Calu3 (cell line): ENCODE results near the gene SERAC1. TPM values are rescaled to one million over a fixed set of nuclear protein-coding genes. Genes with fewer than 3 reads are reported as not detected.

Source experiments
- BruUV-seq: library from RNA; stranded (reverse); fragments of 400-500 nt; replicated peaks from 2 replicates; lab custom pipeline; 2021; lab: Mats Ljungman, UMichigan
- CTCF ChIA-PET: fragments of 300-600 bp; sonication (Branson Sonifier 250); formaldehyde crosslinking; loops from one replicate; lab custom pipeline; 2022; ENCODE audit warnings: antibody characterized with exemption; lab: Charles Lee
- DNase-seq: peaks from one replicate; pipeline ENCODE4 v3.0.0; 2022
- H3K27ac Mint-ChIP-seq: one replicate; pipeline ENCODE4 v1.8.0; 2022; ENCODE audit warnings: mixed read lengths; ENCODE audit not compliant: unreplicated experiment
- H3K27me3 Mint-ChIP-seq: one replicate; pipeline ENCODE4 v1.8.0; 2022; ENCODE audit warnings: mixed read lengths; ENCODE audit not compliant: unreplicated experiment
- H3K36me3 Mint-ChIP-seq: one replicate; pipeline ENCODE4 v1.8.0; 2022; ENCODE audit warnings: mild to moderate bottlenecking, moderate library complexity, mixed read lengths; ENCODE audit not compliant: insufficient read depth, unreplicated experiment
- H3K4me1 Mint-ChIP-seq: one replicate; pipeline ENCODE4 v1.8.0; 2022; ENCODE audit warnings: mild to moderate bottlenecking, low read depth, mixed read lengths; ENCODE audit not compliant: unreplicated experiment
- H3K4me3 Mint-ChIP-seq: one replicate; pipeline ENCODE4 v1.8.0; 2022; ENCODE audit warnings: mild to moderate bottlenecking, low read depth, moderate library complexity, mixed read lengths; ENCODE audit not compliant: unreplicated experiment
- H3K9me3 Mint-ChIP-seq: one replicate; pipeline ENCODE4 v1.8.0; 2022; ENCODE audit warnings: low read depth, mixed read lengths; ENCODE audit not compliant: unreplicated experiment
- intact Hi-C: fragments of 100-400 bp; cut with micrococcal nuclease; formaldehyde crosslinking; loops from one replicate; pipeline ENCODE4 v1.10.0; 2022; ENCODE audit not compliant: unreplicated experiment
- total RNA-seq: library from RNA; stranded (reverse); gene quantifications from 2 replicates; pipeline ENCODE4 v1.2.3, GENCODE V29; 2022
- TF ChIP-seq, protein P1 (sequence below): fragments of 200-600 bp; IDR thresholded peaks from one replicate; pipeline ENCODE4 v1.8.0; 2022; ENCODE audit warnings: antibody characterized with exemption; ENCODE audit not compliant: unreplicated experiment

The SERAC1 gene
- total RNA-seq, 1 experiment from 2014 or later: 5.5 TPM

DNA sequence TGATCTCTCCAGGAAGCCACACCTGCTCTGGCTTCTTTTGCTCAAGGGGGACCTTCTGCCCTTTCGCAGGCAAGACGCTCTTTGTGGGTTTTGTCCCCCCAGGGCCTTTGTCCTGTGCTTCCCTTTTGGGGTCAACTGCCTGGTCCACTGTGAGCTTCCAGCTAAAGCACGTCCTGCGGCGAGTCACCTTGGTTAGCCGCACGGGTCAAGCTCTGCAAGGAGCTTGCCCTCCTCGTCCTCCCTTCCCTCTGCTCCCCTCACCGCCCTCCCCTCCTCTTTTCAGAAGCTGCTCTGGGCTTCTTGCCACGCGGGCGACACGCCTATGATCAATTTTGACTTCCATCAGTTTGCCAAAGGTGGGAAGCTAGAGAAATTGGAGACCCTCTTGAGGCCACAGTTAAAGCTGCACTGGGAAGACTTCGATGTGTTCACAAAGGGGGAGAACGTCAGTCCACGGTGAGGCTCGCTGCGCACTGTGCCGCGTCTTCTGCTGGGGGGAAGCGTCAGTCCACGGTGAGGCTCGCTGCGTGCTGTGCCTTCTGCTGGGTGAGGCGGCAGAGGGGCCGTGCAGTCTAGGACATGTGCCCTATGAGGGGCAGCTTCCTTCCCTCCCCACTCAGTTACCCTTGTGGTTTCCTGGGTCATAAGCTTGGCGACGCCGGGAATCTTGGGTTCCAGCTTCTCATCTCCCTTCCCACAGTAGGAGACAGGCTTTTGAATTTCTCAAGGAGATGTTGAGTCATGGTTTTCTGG is 106.2 kb downstream of the SERAC1 start:
- H3K4me3 Mint-ChIP-seq: no peak overlapping the region
- TF ChIP-seq, protein P1, sequence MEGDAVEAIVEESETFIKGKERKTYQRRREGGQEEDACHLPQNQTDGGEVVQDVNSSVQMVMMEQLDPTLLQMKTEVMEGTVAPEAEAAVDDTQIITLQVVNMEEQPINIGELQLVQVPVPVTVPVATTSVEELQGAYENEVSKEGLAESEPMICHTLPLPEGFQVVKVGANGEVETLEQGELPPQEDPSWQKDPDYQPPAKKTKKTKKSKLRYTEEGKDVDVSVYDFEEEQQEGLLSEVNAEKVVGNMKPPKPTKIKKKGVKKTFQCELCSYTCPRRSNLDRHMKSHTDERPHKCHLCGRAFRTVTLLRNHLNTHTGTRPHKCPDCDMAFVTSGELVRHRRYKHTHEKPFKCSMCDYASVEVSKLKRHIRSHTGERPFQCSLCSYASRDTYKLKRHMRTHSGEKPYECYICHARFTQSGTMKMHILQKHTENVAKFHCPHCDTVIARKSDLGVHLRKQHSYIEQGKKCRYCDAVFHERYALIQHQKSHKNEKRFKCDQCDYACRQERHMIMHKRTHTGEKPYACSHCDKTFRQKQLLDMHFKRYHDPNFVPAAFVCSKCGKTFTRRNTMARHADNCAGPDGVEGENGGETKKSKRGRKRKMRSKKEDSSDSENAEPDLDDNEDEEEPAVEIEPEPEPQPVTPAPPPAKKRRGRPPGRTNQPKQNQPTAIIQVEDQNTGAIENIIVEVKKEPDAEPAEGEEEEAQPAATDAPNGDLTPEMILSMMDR: no peak
- CTCF ChIA-PET: interaction anchor here (1.5 kb wide), 1 partner anchor 10 kb away, joined by 8 read pairs; no protein-coding TSS in a partner anchor
- intact Hi-C loops: no loop called here
- H3K36me3 Mint-ChIP-seq: peaks cover 32% of the 10 kb centered on the region
- no TSS peak for BruUV-seq
- H3K27ac Mint-ChIP-seq: no peak overlapping the region
- no peak for DNase-seq
- no peaks in the 10 kb centered on the region for H3K9me3 Mint-ChIP-seq
- H3K4me1 Mint-ChIP-seq: peaks cover 25% of the 10 kb centered on the region
- H3K27me3 Mint-ChIP-seq: no peaks in the 10 kb centered on the region

DNA sequence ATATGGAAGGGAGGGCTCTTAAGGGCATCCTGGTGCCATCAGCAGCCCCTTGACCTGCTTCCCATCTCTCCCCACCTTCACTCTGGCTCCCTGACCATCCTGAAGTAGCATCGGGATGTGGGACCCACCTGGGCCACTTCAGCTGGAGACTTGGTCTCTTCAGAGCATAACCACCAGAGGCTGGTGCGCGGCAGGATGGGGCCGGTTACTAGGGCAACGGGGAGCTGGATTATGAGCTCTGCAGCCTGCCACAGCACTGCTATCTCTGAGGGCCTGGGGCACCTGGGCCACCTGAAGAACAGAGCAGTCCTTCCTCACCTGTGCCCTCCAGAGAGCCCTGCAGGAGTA is 106.7 kb downstream of the SERAC1 start:
- no peaks in the 10 kb centered on the region for H3K27me3 Mint-ChIP-seq
- H3K36me3 Mint-ChIP-seq: peaks cover 32% of the 10 kb centered on the region
- H3K4me3 Mint-ChIP-seq: no peak overlapping the region
- intact Hi-C loops: no loop called here
- H3K4me1 Mint-ChIP-seq: peaks cover 26% of the 10 kb centered on the region
- H3K9me3 Mint-ChIP-seq: no peaks in the 10 kb centered on the region
- TF ChIP-seq, protein P1: no peak
- H3K27ac Mint-ChIP-seq: peak overlapping the region; percentile 99
- no peak for DNase-seq
- BruUV-seq: no TSS peak
- CTCF ChIA-PET: interaction anchor here (1.1 to 1.9 kb wide), 4 partner anchors 11 to 80 kb away, joined by 3 to 8 read pairs (median 6); partner anchors contain the start of gene SYNJ2

DNA sequence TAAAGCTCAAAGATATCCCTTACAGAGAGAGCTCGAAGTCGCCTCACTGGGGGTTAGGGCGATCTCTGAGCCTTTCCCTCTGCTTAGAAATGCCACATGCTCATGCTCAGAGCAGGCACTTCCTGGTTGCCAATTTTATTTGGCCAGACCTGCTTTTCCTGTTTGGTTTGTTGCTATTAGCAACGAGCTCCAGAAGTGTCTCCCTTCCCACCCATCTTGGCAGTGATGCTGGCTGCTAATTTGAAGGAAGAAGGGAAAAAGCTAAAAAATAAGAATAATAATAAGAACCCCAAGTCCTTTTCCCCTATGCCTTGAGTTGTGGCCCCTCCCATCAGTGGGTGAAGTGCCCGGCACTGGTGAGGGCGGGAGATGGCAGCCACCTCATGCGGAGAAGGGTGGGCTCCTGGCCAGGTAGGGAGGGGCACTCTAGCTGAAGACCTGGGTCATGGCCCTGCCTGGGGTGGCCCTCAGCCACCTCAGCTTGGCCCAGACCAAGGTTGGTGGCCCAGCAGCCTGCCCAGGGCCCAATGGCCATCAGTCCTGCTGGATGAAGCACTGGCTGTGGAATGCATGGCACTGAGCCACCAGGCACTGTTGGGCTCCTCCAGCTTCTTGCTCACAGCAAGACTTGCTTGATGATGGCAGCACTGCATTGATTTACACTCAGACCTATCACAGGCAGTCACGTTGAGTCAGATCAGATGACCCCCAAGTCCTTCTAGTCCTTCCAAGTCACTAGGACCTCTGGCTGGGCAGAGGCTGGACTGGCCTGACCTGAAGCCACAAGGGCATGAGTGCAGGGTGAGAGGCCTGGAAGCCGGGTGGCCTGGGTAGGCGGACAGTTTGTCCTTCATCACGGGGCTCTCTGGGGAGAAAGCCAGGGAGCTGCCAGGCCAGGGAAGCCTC is 107.4 kb downstream of the SERAC1 start:
- H3K4me1 Mint-ChIP-seq: peaks cover 26% of the 10 kb centered on the region
- intact Hi-C loops: no loop called here
- BruUV-seq: no TSS peak
- peak overlapping the region; percentile 99 for H3K27ac Mint-ChIP-seq
- TF ChIP-seq, protein P1: no peak
- H3K27me3 Mint-ChIP-seq: no peaks in the 10 kb centered on the region
- H3K9me3 Mint-ChIP-seq: no peaks in the 10 kb centered on the region
- H3K4me3 Mint-ChIP-seq: peak overlapping the region; percentile 58
- peaks cover 32% of the 10 kb centered on the region for H3K36me3 Mint-ChIP-seq
- peak; percentile 86 for DNase-seq
- CTCF ChIA-PET: interaction anchor here (1.0 to 1.9 kb wide), 6 partner anchors 8 to 79 kb away, joined by 3 to 8 read pairs (median 6); partner anchors contain the start of gene SYNJ2

Other genes starting within 250 kb of the SERAC1 start
- gene SYNJ2, start 186.4 kb downstream of the SERAC1 start, total RNA-seq: 26.8 and 29.1 TPM in 2 replicates
- 25.0 and 26.7 TPM in 2 replicates for gene GTF2H5, start 88 bp upstream of the SERAC1 start, total RNA-seq
- gene TULP4, start 144.2 kb upstream of the SERAC1 start, total RNA-seq: 84.3 and 105 TPM in 2 replicates